GM23248 (cell line): Measurements from ENCODE around the gene BAHD1. TPM values are rescaled to one million over a fixed set of nuclear protein-coding genes. Genes with fewer than 3 reads are reported as not detected.
A peak's percentile ranks its signal among the peaks of the same experiment; 100 is the strongest.

ENCODE experiments used
- DNase-seq: peaks from one replicate; pipeline ENCODE4 v3.0.0-alpha.2; 2015
- H2AFZ ChIP-seq: fragments of 200-600 bp; sonication (generic); 2 replicates; pipeline ENCODE4 v1.6.1; 2016; ENCODE audit warnings: antibody characterized with exemption
- H3F3A ChIP-seq: fragments of 200-600 bp; sonication (generic); 2 replicates; pipeline ENCODE4 v1.6.1; 2016; ENCODE audit warnings: mild to moderate bottlenecking, antibody characterized with exemption, mixed run types; ENCODE audit not compliant: insufficient read depth
- H3K27ac ChIP-seq: fragments of 200-600 bp; sonication (generic); 2 replicates; pipeline ENCODE4 v1.5.1; 2016; ENCODE audit warnings: mild to moderate bottlenecking
- H3K27me3 ChIP-seq: fragments of 200-600 bp; sonication (generic); replicated peaks from 2 replicates; pipeline ENCODE4 v1.6.1; 2016; ENCODE audit warnings: mild to moderate bottlenecking; ENCODE audit not compliant: insufficient read depth
- H3K36me3 ChIP-seq: fragments of 200-600 bp; sonication (generic); 2 replicates; pipeline ENCODE4 v1.6.1; 2016; ENCODE audit warnings: low read depth, mild to moderate bottlenecking
- H3K4me1 ChIP-seq: fragments of 200-600 bp; sonication (generic); 2 replicates; pipeline ENCODE4 v1.6.1; 2016; ENCODE audit warnings: mild to moderate bottlenecking; ENCODE audit not compliant: insufficient read depth
- H3K4me2 ChIP-seq: fragments of 200-600 bp; sonication (generic); one replicate; pipeline ENCODE4 v1.6.1; 2016; ENCODE audit warnings: mild to moderate bottlenecking; ENCODE audit not compliant: unreplicated experiment
- H3K4me3 ChIP-seq: fragments of 200-600 bp; sonication (generic); 2 replicates; pipeline ENCODE4 v1.5.1; 2016; ENCODE audit warnings: mild to moderate bottlenecking
- H3K79me2 ChIP-seq: fragments of 200-600 bp; sonication (generic); 2 replicates; pipeline ENCODE4 v1.6.1; 2016; ENCODE audit warnings: mild to moderate bottlenecking; ENCODE audit not compliant: insufficient read depth
- H3K9ac ChIP-seq: fragments of 200-600 bp; sonication (generic); 2 replicates; pipeline ENCODE4 v1.6.1; 2016; ENCODE audit warnings: mild to moderate bottlenecking
- H3K9me2 ChIP-seq: fragments of 200-600 bp; sonication (generic); 2 replicates; pipeline ENCODE4 v1.6.1; 2016; ENCODE audit warnings: mixed run types, mild to moderate bottlenecking, moderate library complexity; ENCODE audit not compliant: insufficient read depth
- H3K9me3 ChIP-seq: fragments of 200-600 bp; sonication (generic); one replicate; pipeline ENCODE4 v1.6.1; 2017; ENCODE audit warnings: low read depth
- H4K20me1 ChIP-seq: fragments of 200-600 bp; sonication (generic); 2 replicates; pipeline ENCODE4 v1.6.0; 2016; ENCODE audit not compliant: insufficient read depth
- EZH2 ChIP-seq: fragments of 200-600 bp; sonication (generic); IDR thresholded peaks from 2 replicates; pipeline ENCODE4 v1.6.1; 2018; ENCODE audit warnings: antibody characterized with exemption, mild to moderate bottlenecking; ENCODE audit not compliant: insufficient read depth, poor library complexity, severe bottlenecking
- EZH2phosphoT487 ChIP-seq: fragments of 200-600 bp; sonication (generic); IDR thresholded peaks from 2 replicates; pipeline ENCODE4 v1.6.1; 2018; ENCODE audit warnings: antibody characterized with exemption, moderate library complexity, mild to moderate bottlenecking, low read depth; ENCODE audit not compliant: insufficient read depth
- WGBS, 2 experiments: methylation state at CpG; one replicate each; pipeline ENCODE4 v1.1.6; 2015 to 2017; ENCODE audit warnings: low lambda C conversion rate in 2 of 2, low coverage in 1 of 2; ENCODE audit errors: missing lambda C conversion rate in 2 of 2; 5-methylcytosine and 5-hydroxymethylcytosine counted together
- in situ Hi-C: fragments of 300-500 bp; cut with MboI; formaldehyde crosslinking; loops from 2 replicates; pipeline ENCODE4 v1.15.0; 2020
- polyA plus RNA-seq: library from polyadenylated mRNA; unstranded; fragments of >200 nt; fragmentation: Nextera tagmentation; extraction: Ambion mirVana; gene quantifications from 2 replicates; pipeline ENCODE4 v1.2.1, GENCODE V29; 2016
- total RNA-seq: library from RNA; depleted of rRNA; stranded (reverse); fragments of >200 nt; shearing (Covaris generic); gene quantifications from 2 replicates; pipeline ENCODE4 v1.2.3, GENCODE V29; 2014

Gene BAHD1
- total and polyA plus RNA-seq, 2 experiments from 2014 or later = 2.3 to 10.3 TPM

GRCh38 chr15:40435023-40435709 is 5.6 kb upstream of the BAHD1 start:
- TF ChIP-seq EZH2phosphoT487 (no peak), EZH2 (no peak)
- Histone ChIP-seq H3F3A (peaks cover 9% of the 10 kb centered on the region), H3K9me3 (no peaks in the 10 kb centered on the region), H2AFZ (no peak overlapping the region), H3K4me3 (no peak overlapping the region), H3K4me2 (no peak overlapping the region), H3K36me3 (no peaks in the 10 kb centered on the region), H3K9ac (no peak overlapping the region), H3K27ac (no peak overlapping the region), H3K27me3 (peaks cover 16% of the 10 kb centered on the region), H3K9me2 (no peaks in the 10 kb centered on the region), H3K4me1 (peaks cover 16% of the 10 kb centered on the region), H3K79me2 (no peaks in the 10 kb centered on the region), H4K20me1 (no peaks in the 10 kb centered on the region)
- no peak for DNase-seq
- in situ Hi-C loops = no loop called here
- 55 to 58% methylated on average over 20 of the region's 20 CpGs for WGBS, 2 experiments

GRCh38 chr15:40435710-40436089 is 5.1 kb upstream of the BAHD1 start:
- H4K20me1 ChIP-seq = no peaks in the 10 kb centered on the region
- H3K36me3 ChIP-seq = no peaks in the 10 kb centered on the region
- peaks cover 14% of the 10 kb centered on the region; the same call in 1 of the 2 replicates for H3K4me1 ChIP-seq
- no peaks in the 10 kb centered on the region for H3K79me2 ChIP-seq
- H3K4me3 ChIP-seq = peak overlapping the region; percentile 58
- in situ Hi-C loops = no loop called here
- no peaks in the 10 kb centered on the region for H3K9me3 ChIP-seq
- 16% methylated on average over 14 to 15 of the region's 15 CpGs for WGBS, 2 experiments
- TF ChIP-seq EZH2 (peak; percentile 38), EZH2phosphoT487 (0 out of 2 replicates have a peak, but pooled peaks have one; percentile 22)
- H3K27ac ChIP-seq = no peak overlapping the region
- no peak overlapping the region for H3K9ac ChIP-seq
- H3K27me3 ChIP-seq = peaks cover 16% of the 10 kb centered on the region
- peaks cover 6% of the 10 kb centered on the region; the same call in 1 of the 2 replicates for H3F3A ChIP-seq
- no peaks in the 10 kb centered on the region for H3K9me2 ChIP-seq
- H3K4me2 ChIP-seq = peak overlapping the region; percentile 85
- no peak for DNase-seq
- H2AFZ ChIP-seq = peak overlapping the region; percentile 60

- TF ChIP-seq EZH2 (no peak), EZH2phosphoT487 (no peak)
- H3K4me2 ChIP-seq = peak overlapping the region; percentile 85
- in situ Hi-C loops = no loop called here
- no peak overlapping the region for H3K27ac ChIP-seq
- H3K4me1 ChIP-seq = peaks cover 14% of the 10 kb centered on the region; the same call in 1 of the 2 replicates
- H3F3A ChIP-seq = no peaks in the 10 kb centered on the region
- peak; percentile 48 for DNase-seq
- no peaks in the 10 kb centered on the region for H3K9me2 ChIP-seq
- no peaks in the 10 kb centered on the region for H3K36me3 ChIP-seq
- peak overlapping the region; percentile 58 for H3K4me3 ChIP-seq
- H3K9me3 ChIP-seq = no peaks in the 10 kb centered on the region
- no peaks in the 10 kb centered on the region for H3K79me2 ChIP-seq
- peak overlapping the region; percentile 60 for H2AFZ ChIP-seq
- H3K27me3 ChIP-seq = peaks cover 16% of the 10 kb centered on the region
- 0 to 5% methylated on average over 18 to 39 of the region's 39 CpGs for WGBS, 2 experiments
- H3K9ac ChIP-seq = no peak overlapping the region
- H4K20me1 ChIP-seq = no peaks in the 10 kb centered on the region
Observed at GRCh38 chr15:40436116-40436891, 4.4 kb upstream of the BAHD1 start.

- H3K4me1 ChIP-seq = peaks cover 14% of the 10 kb centered on the region; the same call in 1 of the 2 replicates
- WGBS, 2 experiments = 17 to 19% methylated on average over 17 of the region's 17 CpGs
- peaks cover 16% of the 10 kb centered on the region for H3K27me3 ChIP-seq
- H3K36me3 ChIP-seq = no peaks in the 10 kb centered on the region
- peak overlapping the region; percentile 85 for H3K4me2 ChIP-seq
- no peaks in the 10 kb centered on the region for H4K20me1 ChIP-seq
- H3K27ac ChIP-seq = no peak overlapping the region
- H3K9ac ChIP-seq = no peak overlapping the region
- H3K9me3 ChIP-seq = no peaks in the 10 kb centered on the region
- no peaks in the 10 kb centered on the region for H3F3A ChIP-seq
- H3K79me2 ChIP-seq = peaks cover 5% of the 10 kb centered on the region; the same call in 1 of the 2 replicates
- in situ Hi-C loops = no loop called here
- TF ChIP-seq EZH2phosphoT487 (0 out of 2 replicates have a peak, but pooled peaks have one; percentile 51), EZH2 (peak; percentile 66)
- peak overlapping the region; percentile 58 for H3K4me3 ChIP-seq
- DNase-seq = no peak
- H3K9me2 ChIP-seq = no peaks in the 10 kb centered on the region
- H2AFZ ChIP-seq = peak overlapping the region; percentile 60; the same call in 1 of the 2 replicates
Observed at GRCh38 chr15:40436892-40437751, 3.6 kb upstream of the BAHD1 start.
